DMS 273 treated with DMSO at 0.1 percent for 48 hours (cell line): Measurements from ENCODE around the gene CDYL.

Experiments used
- DNase-seq: peaks from one replicate; lab custom pipeline; 2025; lab: John Stamatoyannopoulos, UW

The CDYL gene

DNA sequence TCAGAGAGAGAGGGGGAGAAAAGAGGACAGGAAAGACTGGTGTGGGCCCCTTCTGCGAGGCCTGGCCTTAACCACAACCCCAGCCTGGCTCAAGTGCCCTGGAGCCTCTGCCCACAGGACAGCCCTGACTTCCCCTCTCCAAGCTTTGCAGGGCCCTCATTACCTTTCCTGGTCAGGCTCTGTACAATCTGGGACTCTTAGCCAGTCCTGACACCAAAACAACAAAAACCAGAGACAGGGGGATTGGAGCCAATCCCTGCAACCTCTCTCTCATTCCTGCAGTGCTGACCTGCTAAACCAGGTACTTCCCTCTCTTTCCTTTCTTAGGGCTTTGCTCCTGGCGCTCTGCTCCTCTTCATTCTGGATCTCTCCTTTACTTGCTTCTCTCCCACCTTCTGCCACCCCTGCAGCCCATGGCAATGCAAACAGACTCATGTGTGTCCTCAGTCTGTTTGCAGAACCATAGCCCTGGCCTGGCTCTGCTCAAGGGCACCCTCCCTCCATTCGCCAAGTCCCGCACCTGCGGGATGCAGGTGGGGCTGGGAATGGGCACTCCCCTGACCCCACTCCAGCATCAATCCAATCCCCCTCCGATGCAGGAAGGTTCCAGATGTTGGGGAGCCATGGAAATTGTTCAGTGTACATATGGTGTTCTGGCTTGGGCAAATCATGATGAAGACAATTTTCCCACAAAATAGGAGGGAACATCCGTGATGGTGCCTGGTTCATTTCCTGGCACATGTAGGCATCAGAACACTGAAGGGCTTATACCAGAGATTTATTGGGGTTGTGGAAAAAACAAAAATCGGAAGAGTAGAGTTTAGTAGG is 189.6 kb downstream of the CDYL start:
- DNase-seq = no peak

DNA sequence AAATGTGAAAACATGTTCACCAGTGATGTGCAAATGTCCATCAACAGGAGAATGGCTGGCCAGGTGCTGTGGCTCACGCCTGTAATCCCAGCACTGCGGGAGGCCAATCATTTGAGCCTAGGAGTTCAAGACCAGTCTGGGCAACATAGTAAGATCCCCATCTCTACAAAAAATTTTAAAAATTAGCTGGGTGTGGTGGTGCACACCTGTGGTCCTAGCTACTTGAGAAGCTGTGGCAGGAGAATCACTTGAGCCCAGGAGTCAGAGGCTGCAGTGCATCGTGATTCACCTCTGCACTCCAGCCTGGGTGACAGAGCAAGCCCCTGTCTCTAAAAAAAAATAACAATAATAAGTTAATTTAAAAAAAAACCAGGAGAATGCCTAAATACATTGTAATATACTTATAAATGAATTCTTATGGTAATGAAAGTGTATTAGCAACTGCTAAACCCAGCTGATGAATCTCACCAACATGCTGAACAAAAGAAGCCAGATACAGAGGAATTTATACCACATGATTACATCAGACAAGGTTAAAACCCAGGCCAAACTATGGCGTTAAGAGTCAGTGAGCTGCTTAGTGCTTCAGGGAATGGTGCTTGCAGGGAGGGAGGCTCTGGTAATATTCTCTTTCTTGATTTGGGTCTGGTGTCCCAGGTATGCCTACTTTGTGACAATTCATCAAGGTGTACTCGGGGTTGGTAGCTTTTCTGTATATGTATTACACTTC is 191.3 kb downstream of the CDYL start:
- no peak for DNase-seq

DNA sequence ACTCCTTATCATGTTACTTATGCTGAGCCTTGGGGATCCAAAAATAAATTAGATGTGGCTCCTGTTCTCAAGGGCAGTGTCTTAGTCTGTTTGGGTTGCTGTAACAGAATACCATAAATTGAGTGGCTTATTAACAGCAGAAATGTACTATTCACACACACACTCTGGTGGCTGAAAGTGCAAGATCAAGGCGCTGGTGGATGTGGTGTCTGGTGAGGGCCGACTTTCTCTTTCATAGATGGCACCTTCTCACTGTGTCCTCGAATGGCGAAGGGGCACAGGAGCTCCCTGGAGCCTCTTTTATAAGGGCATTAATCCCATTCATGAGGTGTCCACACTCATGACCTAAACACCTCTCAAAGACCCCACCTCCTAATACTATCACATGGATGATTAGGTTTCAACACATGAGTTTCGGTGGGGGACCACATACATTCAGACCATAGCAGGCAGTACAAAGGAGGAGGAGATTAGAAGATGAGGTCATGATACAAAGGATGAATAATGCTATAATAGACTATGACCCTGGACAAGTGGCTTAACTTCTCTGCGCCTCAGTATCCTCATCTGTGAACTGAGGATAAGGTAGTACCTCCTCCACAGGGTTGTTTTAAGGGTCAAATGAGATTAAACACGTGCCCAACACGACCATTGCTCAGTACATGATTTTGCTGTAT is 193.5 kb downstream of the CDYL start:
- DNase-seq = no peak

DNA sequence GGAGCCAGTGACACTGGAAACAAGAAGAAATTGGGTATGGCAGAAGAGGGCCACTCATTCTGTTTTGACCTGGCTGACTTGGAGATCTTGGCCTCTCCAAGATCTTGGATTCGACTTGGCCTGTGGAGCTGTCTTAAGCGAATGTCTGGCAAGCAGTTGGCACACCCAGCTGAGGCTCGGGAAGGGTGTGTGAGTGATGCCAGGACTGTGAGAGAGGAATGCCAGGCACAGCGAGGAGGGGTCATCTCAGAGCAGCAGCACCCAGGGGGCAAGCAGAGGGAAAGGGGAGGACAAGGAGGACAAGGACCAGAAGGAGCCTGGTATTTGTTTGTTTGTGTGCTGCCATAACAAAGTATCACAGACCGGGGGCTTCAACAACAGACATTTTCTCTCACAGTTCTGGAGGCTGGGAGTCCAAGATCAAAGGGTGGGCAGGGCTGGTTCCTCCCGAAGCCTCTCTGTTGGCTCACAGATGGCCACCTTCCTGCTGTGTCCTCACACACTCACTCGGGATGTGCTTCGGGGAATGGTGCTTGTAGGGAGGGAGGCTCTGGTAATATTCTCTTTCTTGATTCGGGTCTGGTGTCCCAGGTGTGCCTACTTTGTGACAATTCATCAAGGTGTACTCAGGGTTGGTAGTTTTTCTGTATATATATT is 194.7 kb downstream of the CDYL start:
- no peak for DNase-seq

DNA sequence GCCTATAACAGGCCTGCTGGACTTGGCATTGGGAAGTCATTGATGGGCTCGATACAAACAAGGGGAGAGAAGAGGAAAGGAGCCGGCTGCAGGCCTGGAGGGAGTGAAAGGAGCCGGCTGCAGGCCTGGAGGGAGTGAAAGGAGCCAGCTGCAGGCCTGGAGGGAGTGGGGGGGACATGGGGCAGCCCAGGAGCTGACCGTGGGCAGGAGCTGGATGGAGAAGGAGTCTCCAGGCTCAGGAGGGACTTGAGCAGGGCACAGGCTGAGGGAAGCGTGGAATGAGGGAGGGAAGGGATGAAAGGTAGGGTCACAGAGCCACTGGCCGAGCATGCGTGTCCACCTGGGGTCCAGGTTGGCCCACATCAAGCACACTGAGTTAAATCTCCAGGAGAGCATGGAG is 195.6 kb downstream of the CDYL start:
- DNase-seq = no peak

DNA sequence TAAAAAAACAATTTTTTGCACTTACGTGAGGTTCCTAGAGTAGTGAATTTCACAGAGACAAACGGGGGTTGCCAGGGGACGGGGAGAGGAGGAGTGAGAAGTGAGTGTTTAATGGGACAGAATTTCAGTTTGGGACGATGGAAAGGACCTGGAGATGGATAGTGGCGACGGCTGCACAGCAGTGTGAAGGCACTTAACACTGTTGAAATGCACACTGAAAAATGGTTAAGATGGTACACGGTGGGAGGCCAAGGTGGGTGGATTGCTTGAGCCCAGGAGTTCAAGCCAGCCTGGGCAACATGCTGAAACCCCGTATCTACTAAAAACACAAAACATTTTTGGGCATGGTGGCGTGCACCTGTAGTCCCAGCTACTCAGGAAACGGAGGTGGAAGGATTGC is 196.2 kb downstream of the CDYL start:
- no peak for DNase-seq

DNA sequence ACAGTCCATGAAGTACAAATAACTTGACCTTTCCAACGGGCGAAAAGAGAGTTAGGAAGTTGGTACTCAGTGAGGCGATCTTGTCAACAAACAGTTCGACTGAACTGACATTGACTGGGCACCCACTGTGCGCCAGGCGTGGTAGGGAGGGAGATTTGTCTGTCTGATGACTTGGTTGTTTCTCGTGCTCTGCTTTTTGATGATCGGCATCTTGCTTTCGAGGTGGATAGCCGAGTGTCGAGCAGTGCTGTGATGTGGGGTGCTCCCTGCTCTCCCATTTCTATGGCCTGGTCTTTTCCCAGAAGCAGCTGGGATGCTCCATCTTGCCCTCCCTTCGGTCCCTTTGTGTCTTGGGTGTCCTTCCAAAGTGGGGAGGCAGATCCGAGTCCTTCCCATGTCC is 197.2 kb downstream of the CDYL start:
- no peak for DNase-seq

DNA sequence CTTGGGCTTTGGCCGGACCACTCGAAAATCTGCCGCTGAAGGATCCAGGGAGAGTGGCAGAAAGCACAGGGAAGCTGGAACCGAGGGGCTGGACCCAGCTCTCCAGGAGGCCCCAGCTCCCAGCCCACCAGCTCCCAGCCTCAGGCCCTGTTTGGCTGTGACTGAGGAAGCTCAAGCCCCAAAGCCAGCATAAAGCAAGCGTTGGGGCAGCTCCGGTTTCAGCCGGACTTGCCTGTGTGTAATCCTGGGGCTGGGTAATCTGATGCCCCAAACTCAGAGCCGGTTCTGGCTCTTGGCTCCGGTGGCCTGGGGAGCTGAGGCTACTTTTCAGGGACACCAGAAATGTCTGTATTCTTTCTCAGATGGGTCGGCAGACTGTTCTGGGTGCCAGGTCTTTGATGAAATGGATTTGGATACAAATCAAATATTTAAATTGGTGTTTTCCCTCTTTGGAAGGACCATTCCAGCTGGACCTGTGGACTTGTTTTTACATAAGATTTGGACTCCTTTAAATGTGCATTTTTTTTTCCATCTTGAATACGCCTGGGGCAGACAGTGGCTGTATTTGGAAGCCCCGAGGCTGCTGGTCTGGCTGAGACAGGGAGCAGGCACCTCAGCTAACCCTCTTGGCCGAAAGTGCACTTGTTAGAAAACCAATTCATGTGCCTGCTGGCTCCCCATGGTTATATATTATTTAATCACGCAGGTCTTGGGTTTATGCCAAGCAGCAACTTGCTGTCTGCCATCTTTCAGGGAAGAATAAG is 198.0 kb downstream of the CDYL start:
- peak; percentile 62 for DNase-seq

DNA sequence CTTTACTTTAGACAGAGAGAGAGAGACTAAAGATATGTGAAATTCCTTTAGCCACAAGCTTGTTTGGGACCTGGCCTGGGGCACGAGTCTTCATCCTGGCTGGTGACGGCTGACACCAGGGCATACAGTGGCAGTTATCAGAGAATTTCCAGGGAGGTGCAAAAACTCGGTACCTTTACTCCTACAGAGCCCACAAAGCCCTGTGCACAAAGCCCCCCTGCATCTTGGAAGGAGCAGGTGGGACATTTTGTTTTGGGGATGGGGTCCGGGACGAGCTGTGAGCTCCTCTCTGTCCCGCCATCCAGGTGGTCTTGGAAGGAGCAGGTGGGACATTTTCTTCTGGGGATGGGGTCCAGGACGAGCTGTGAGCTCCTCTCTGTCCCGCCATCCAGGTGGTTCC is 198.8 kb downstream of the CDYL start:
- no peak for DNase-seq

DNA sequence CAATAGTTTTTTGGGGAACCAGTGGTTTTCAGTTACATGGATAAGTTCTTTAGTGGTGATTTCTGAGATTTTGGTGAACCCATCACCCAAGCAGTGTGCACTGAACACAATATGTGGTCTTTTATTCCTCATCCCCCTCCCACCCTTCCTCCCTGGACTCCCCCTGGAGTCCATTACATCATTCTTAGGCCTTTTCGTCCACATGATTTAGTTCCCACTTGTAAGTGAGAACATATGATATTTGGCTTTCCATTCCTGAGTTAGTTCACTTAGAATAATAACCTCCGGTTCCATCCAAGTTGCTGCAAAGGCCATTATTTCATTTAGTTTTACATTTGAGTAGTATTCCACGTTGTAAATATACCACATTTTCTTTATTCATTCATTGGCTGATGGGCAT is 199.3 kb downstream of the CDYL start:
- no peak for DNase-seq

DNA sequence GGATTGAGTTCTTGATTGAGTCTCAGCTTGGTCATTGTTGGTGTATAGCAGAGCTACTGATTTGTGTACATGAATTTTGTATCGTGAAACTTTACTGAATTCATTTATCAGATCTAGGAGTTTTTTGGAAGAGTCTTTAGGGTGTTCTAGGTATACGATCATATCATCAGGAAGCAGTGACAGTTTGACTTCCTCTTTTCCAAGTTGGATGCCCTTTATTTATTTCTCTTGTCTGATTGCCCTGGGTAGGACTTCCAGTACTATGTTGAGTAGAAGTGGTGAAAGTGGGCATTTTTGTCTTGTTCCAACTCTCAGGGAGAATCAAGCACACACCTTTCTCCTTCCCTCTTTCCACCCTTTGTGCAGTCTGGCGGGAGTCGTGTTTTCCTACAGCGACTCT is 201.3 kb downstream of the CDYL start:
- no peak for DNase-seq

DNA sequence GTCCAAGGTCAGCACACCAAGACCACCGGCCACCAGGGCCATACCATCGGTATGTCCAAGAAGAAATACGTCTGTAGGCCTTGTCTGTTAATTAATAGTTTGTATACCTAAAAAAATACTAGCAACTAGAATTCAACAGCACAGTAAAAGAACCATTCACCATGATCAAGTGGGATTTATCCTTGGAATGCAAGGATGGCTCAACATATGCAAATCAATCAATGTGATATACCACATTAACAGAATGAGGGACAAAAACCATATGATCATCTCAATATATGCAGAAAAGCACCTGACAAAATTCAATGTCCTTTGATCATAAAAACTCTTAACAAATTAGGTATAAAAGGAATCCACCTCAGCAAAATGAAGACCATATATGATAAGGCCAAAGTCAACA is 203.2 kb downstream of the CDYL start:
- DNase-seq = no peak

DNA sequence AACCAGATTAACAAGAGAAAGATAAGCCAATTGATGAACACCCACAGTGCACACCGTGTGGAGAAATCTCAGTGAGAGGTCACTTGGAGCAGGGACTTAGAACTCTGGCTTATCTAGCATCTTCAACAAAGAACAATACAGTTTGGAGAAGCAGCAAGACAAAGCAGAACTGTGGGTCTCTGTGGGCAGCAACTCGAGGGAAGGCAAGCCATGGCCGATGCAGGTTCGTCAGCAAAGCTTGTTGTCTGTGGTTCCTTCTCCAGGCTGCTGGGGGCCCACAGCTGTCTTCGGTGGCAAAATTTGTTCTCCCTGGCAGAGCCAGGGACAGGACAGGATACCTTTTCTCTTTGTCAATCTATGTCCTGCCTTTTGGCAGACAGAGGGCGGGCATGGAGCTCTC is 205.6 kb downstream of the CDYL start:
- DNase-seq = no peak

DNA sequence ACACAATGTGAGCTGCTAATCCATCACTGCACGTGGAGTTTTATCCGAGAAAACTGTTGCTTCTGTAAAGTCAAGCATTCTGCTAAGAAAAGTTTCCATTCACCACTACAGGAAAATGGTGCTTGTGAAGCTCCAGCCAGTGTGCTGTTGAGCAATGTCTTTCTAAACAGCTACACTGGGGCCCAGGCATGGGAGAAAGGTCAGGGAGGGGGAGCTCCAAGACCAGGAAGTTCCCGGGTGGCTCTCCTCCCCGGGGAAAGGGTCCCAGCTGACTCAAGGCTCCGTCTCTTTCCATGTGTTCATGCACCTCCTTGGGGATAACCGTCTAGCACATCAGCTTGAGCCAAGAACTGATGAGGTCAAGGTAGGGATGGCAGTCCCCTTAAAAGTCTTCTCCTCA is 207.1 kb downstream of the CDYL start:
- no peak for DNase-seq

DNA sequence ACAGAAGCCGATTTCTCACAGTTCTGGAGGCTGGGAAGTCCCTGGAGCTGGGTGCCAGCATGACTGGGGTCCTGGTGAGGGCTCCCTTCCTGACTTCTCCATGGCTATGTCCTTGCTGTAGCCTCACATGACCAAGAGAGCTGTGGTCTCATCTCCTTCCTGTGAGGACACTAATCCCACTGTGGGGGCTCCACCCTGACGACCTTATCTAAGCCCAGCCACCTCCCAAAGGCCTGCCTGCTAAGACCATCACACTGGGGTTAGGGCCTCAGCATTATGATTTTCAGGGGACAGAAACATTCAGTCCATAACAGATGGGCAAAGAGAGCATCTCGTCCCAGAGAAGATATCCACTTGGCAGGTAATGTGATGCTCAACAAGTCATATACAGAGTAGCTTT is 210.8 kb downstream of the CDYL start:
- DNase-seq = no peak

DNA sequence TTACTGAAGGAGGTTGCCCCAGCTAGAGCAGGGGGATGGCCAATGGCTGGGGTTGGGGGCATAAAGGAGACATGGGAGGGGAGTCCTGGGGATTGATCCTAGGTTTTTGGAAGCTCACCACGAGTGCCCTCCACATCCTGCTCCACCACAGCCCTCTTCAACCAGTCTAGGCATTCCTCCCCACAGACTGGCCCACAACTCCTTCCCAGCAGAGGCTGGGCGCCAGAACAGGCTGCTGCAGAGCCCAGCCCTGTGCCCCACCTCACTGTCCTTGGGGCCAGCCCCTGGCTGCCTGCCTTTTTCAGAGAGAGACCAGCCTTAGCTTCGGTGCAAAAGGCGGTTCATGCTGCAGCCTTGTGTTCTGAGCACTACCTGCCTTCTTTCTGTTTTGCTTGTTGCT is 211.2 kb downstream of the CDYL start:
- no peak for DNase-seq

DNA sequence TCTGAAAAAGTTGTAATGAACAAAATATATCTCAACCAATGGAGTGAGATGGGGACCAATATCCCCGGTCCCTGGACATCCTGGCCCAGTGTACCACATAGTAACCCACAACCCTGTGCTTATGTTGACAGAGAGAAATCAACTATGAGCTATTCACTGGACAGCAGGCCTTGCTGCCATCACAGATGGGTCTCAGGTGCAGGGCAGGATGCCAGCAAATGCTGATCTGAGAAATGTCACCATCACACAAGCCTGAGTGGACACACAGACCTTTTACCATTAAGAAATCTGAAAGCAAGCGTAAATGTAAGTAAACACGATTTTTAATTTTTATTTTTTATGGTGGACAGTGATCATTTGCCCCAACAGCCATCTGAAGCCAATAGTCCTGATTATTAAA is 218.5 kb downstream of the CDYL start:
- DNase-seq = no peak

DNA sequence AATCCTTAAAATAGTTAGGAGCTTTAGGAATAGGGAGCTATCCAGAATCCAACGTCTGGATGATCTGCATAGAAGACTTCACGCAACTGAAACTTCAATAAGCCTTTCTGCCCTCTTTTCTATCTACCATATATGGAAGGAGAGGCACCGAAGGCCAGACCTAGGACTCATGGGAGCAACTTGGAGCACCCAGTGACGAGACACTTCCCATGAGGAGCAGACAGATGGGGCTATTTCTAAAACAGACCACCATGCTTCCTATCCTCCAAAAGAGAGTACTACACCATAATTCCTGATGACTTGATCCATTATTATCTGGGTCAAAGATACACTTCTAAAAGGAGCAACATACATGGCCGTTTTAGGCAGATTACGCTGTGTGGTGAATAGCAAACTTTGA is 221.7 kb downstream of the CDYL start:
- no peak for DNase-seq

DNA sequence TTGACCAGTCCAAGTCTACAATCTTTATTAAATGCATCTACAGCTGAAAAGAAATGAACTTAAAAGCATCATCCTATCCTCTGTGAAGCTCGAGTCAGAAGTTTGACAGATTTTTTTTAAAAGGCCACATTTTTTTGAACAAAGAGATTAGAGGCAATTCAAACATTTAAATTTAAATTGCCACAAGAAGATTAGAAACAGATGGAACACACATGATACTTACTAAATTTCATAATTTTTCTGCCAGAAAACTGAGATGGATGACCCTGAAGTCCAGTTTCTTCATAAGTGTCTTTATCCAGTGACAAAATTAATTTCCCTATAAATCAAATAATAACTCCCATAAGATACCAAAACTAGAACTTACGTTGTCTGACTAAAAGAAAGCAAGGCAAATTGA is 223.4 kb downstream of the CDYL start:
- no peak for DNase-seq

DNA sequence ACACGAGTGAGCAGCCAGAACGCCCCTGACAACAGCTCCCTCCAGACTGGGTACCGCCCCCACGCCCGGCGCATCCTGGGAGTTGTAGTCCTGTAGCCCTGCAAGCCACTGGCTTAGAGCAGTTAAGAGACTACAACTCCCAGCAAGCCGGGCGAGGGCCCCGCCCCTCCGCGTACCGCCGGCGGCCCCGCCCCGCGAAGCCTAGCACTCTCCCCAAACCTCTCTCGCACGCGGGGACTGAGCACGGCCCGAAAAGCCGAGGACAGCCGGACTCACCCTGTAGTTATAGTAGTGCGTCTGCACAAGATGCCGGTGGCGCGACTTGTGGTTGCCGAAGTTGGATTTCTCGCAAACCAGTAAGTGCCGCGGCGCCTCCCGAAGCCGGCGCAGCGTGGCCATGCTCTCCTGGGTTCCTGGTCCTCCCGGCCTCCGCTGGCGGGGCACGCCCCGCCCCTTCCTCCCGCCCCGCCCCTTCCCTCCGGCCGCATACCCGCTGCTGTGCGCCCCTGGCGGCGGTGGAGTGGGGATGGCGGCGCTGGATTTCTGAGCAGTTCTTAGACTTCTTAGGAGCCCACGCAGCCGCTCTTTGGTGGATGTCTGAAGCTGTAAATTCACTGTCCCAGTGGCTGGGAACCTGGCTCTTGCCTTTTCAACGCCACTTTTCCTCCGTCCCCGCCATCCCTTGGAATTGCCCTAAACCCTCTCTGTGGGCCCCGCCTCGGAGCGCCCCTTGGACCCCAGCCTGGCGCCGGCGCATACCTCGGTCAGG is 227.6 kb downstream of the CDYL start, which contains the start of gene RPP40:
RPP40 (minus strand) TSS at position 434 of the 769 bp plus-strand sequence; CDS start at position 399, 35 bp downstream.
- DNase-seq = peak; percentile 95
